SW 1271 (cell line): ENCODE data around the gene CD82.

Experiments
- DNase-seq, 2 experiments: peaks; one replicate each; lab custom pipeline; 2025; lab: John Stamatoyannopoulos, UW

The CD82 gene

GRCh38 chr11:44565211-44565952 lies at the start of gene CD82:
Gene CD82, plus strand, starts transcription at chr11:44565663. Its CDS starts 29,000 bp downstream, at chr11:44594663.
- peak; percentile 94 to 96 for DNase-seq

GRCh38 chr11:44516688-44517507 lies 48.6 kb upstream of the CD82 start:
- DNase-seq, result no peak

GRCh38 chr11:44517541-44517940 lies 47.9 kb upstream of the CD82 start:
- DNase-seq, result no peak

GRCh38 chr11:44518968-44519550 lies 46.4 kb upstream of the CD82 start:
- DNase-seq, result no peak

- DNase-seq, result no peak
These were observed 45.3 kb upstream of the CD82 start for GRCh38 chr11:44519989-44520737.

- DNase-seq, result no peak
These were observed 44.3 kb upstream of the CD82 start for GRCh38 chr11:44521148-44521547.

- no peak for DNase-seq
These were observed 43.2 kb upstream of the CD82 start for GRCh38 chr11:44522294-44522693.

GRCh38 chr11:44524346-44524745 lies 41.1 kb upstream of the CD82 start:
- no peak for DNase-seq

GRCh38 chr11:44524751-44525201 lies 40.7 kb upstream of the CD82 start:
- no peak for DNase-seq

GRCh38 chr11:44525473-44526252 lies 39.8 kb upstream of the CD82 start:
- no peak for DNase-seq

- DNase-seq, result no peak
These were observed 39.0 kb upstream of the CD82 start for GRCh38 chr11:44526438-44526837.

GRCh38 chr11:44527476-44527875 lies 38.0 kb upstream of the CD82 start:
- DNase-seq, result no peak

- DNase-seq, result no peak
These were observed 37.4 kb upstream of the CD82 start for GRCh38 chr11:44528103-44528502.

GRCh38 chr11:44528581-44528980 lies 36.9 kb upstream of the CD82 start:
- no peak for DNase-seq

GRCh38 chr11:44529895-44530412 lies 35.5 kb upstream of the CD82 start:
- DNase-seq, result no peak

GRCh38 chr11:44530413-44531115 lies 34.9 kb upstream of the CD82 start:
- no peak for DNase-seq

GRCh38 chr11:44531116-44531504 lies 34.4 kb upstream of the CD82 start:
- no peak for DNase-seq

GRCh38 chr11:44531636-44532035 lies 33.8 kb upstream of the CD82 start:
- DNase-seq, result no peak

GRCh38 chr11:44532809-44533208 lies 32.7 kb upstream of the CD82 start:
- DNase-seq, result no peak

- DNase-seq, result no peak
These were observed 31.3 kb upstream of the CD82 start for GRCh38 chr11:44533921-44534711.
